Measurements from ENCODE around the gene C7.
"Not testable (repeated sequence)": the region's sequence is repeated elsewhere in the genome, so short reads cannot be mapped to it uniquely, and the experiment has no call there.

The C7 gene

DNA sequence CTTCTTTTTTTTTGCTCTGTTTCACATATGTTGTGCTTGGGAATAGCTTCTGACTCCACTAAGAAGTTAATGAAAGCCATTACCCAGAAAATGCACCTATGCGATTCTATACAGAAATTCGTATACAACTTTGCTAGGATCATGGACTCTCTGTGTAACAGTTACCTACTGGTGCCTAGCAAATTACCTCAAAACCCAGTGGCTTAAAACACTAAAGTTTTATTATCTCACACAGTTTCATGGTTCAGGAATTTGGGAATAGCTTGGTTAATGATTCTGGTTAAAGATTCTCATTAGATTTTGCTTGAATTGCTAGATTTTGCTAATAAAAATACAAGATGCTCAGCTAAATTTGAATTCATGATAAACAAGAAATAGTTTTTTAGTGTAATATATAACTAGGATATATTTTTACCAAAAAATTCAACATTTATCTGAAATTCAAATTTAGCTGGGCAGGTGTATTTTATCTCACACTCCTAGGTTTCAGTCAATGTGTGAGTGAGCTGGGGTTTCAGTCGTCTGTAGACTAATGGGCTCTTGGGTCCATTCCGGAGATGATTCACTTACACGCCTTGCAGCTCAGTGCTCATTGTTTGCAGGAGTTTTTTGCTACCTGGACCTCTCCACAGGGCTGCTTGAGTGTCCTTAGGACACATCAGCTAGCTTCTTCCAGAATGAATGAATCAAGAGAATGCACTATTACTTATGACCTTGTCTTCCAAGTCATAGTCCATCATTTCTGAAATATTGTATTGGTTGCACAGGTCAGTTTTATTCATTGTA lies 86.7 kb downstream of the C7 start:
- no peak for DNase-seq

DNA sequence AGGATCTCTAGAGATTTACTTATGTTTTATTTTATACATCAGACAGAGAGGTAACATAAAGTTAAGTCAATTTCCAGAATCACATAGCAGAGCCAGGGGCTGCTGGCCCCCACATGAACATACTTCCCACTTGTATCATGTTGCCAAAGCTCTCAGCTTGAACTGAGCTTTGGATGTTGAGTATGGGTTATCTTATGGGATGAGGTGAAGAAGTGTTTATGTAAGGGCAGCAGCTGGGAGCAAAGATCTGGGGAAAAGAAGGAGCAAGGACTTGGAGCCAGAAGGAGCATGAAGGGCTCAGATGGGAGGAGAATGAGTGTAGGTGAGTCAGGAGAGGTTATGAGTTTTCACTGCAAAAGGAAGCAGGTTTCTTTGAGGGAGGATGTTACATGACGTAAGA lies 89.8 kb downstream of the C7 start:
- no peak for DNase-seq

DNA sequence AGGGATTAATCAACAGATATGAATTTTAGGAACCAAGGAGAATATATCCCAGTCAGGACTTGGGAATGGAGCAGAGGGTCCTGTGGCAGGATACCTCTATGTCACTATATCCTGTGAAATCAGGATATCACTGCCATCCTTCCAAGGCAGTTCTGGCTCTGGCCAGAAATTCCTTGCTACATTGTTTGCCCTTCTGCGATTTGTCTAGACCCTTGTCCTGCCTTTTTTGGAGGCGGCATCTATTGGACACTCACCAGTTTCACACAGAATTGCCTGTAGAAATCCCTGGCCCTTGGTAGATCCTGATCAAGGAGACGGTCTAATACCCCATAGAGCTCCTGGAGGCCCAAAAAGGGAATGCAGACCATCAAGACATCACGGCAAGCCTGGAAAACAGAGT lies 90.7 kb downstream of the C7 start:
- DNase-seq, result no peak

DNA sequence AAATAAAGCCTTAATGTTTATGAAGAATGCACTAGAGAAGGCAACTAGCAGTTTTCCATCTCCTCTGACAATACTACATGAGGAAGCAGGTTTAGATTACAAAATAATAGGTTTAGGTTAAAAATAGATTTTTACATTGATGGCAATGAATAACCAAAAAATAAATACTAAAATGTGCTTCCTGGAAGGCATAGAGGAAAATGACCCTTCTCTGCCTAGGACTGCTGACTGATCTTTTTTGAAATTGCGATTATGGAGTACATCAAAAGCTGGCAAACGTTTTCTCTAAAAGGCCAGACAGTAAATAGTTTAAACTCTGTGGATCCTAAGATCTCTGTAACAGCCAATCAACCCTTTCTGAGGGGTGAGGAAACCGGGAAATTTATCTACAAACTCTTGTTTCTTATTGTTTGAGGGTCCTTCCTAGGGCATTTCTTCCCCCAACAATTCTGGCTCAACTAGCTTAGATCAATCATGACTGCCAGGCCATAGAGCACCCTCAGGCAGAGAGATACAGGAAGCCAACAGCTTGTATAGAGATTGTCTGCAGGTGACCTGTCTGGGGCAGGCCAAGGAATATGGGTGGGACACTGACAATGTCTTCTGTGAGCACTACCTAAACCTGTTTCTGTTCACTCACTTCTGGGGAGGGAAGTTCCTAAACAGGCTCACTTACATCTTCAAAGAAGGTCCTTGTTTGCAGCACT lies 94.5 kb downstream of the C7 start:
- DNase-seq, result no peak

DNA sequence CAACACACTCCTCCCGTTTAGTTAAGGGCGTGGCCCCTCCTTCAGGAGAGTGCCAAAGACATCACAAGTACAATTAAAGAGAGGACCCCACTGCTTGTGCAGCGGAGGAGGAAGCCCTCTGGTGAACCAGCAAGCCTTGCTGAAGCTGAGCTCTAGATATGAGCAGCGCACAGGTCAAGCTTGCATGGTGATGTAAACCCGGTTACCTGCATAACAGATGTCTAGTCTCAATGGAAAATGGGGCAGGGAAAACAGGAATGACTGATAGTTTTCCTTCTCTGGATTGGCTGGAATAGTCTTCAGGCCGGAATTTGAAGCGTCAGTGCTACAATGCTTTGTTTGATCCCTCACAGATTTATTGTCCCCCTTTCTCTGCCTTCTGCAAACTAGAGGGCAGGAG lies 95.6 kb downstream of the C7 start:
- DNase-seq, result no peak

DNA sequence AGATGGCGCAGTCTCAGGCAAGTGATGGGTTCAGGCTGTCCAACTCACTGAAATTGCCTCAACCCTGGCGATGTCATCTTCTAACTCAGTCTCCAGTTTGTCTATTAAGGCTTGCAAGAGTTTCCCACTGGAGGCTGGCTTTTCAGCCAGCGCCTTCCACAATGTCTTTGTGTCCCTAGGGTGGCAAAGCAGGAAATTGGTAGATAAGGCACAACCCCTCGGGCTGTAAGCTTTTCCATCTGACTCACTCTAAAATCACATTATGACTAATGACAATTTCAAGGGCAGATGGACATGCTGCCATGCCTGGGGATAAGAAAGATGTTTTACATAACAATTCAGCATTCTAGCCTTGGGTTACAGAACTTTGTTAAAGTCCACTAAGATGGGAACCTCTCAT lies 99.9 kb downstream of the C7 start:
- no peak for DNase-seq

DNA sequence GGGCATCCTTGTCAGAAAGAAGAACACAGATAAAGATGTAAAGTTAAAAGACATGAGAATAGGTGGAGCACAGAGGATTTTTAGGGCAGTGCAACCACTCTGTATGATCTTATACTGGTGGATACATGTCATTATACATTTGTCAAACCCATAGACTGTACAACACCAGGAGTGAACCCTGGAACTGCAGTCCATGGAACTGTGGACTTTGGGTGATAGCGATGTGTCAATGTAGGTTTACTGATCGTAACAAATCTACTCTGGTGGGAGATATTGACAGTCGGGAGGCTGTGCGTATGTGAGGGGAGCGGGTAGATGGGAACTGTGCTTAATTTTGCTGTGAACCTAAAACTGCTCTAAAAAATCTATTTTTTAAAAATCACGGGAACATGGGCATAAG lies 101.3 kb downstream of the C7 start:
- no peak for DNase-seq

DNA sequence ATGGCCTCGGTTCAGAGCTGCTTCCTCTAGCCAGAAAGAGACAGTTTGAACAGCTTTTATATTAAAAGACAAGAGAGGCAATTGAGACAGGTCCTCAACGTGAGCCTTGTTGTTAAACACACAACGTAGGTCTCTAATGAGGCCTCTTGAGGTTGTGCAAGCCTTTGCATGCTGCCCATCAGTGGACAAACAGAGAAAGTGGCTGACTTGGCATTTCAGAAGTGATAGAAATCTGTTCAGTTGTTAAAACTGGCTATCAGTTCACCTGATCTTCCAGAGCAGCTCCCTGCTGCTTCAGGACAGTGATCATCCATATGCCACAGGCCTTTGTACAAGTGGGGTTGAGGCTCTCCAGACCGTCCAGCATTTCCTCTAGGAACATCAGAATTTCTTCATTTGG lies 103.0 kb downstream of the C7 start:
- DNase-seq, result no peak

DNA sequence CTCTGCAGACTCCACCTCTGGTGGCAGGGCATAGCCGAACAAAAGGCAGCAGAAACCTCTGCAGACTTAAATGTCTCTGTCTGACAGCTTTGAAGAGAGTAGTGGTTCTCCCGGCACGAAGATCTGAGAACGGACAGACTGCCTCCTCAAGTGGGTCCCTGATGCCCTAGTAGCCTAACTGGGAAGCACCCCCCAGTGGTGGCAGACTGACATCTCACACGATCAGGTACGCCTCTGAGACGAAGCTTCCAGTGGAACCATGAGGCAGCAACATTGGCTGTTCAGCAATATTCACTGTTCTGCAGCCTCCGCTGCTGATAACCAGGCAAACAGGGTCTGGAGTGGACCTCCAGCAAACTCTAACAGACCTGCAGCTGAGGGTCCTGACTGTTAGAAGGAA lies 113.3 kb downstream of the C7 start:
- DNase-seq, result not testable (repeated sequence)

Data from NCI-H345 (cell line).